ENCODE data around the gene MRM2.

The MRM2 gene

GRCh38 chr7:2192831-2193534 lies 49.0 kb downstream of the MRM2 start:
- H3K9me3 ChIP-seq = no peaks in the 10 kb centered on the region
- H3K27me3 ChIP-seq = no peaks in the 10 kb centered on the region
- no peak overlapping the region for H3K4me3 ChIP-seq (ENCODE audit: low read depth in 1 of 2, low read length in 1 of 2)
- TF ChIP-seq CTCF (IDR thresholded peaks at IDR 0.05) = no peak
- no peak overlapping the region for H3K27ac ChIP-seq
- no peaks in the 10 kb centered on the region for H3K4me1 ChIP-seq (ENCODE audit: control insufficient read depth in 1 of 2, insufficient read depth in 1 of 2, low read depth in 1 of 2, low read length in 1 of 2)
- peaks cover 18% of the 10 kb centered on the region for H3K36me3 ChIP-seq

DNA sequence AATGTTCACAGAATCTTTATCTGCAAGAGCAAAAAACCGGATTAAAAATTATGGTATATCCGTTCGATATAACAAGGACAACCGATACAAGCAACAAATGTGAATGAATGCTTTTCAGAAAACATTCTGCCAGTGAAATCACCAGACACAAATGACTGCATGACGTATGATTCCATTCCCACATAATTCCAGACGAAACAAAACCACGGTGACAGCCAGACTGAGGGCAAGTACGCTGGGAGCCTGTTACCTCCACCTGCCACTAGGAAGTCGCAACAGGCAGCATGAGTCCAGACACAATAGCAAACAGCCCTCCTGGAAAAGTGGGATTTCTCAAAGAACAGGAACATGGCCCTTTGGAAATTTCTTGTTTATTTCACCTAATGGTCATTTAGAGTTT lies 51.0 kb downstream of the MRM2 start:
- H3K27me3 ChIP-seq = no peaks in the 10 kb centered on the region
- peaks cover 7% of the 10 kb centered on the region for H3K36me3 ChIP-seq
- no peak for TF ChIP-seq CTCF (IDR thresholded peaks at IDR 0.05)
- H3K4me1 ChIP-seq (ENCODE audit: control insufficient read depth in 1 of 2, insufficient read depth in 1 of 2, low read depth in 1 of 2, low read length in 1 of 2) = no peaks in the 10 kb centered on the region
- H3K9me3 ChIP-seq = no peaks in the 10 kb centered on the region
- no peak overlapping the region for H3K27ac ChIP-seq
- no peak overlapping the region for H3K4me3 ChIP-seq (ENCODE audit: low read depth in 1 of 2, low read length in 1 of 2)

DNA sequence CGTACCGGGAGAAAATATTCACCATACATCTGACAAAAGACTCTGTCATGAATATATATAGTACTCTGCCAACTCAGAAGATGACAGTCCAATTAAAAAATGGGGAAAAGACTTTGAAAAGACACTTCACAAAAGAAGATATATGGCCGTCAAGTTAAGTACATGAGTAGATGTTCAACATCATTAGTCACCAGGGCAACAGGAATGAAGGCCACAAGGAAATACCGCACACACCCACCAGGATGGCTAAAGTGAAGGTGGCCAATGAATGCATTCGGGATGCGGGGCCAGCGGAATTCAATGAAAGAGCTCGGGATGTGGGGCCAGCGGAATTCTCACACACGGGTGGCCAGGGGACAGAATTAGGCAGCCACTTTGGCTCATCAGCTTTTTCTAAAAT lies 51.5 kb downstream of the MRM2 start:
- Histone ChIP-seq H3K27me3 (no peaks in the 10 kb centered on the region), H3K4me1 (ENCODE audit: control insufficient read depth in 1 of 2, insufficient read depth in 1 of 2, low read depth in 1 of 2, low read length in 1 of 2) (no peaks in the 10 kb centered on the region), H3K4me3 (ENCODE audit: low read depth in 1 of 2, low read length in 1 of 2) (no peak overlapping the region), H3K9me3 (no peaks in the 10 kb centered on the region), H3K36me3 (peaks cover 2% of the 10 kb centered on the region), H3K27ac (no peak overlapping the region)
- TF ChIP-seq CTCF (IDR thresholded peaks at IDR 0.05) = no peak

DNA sequence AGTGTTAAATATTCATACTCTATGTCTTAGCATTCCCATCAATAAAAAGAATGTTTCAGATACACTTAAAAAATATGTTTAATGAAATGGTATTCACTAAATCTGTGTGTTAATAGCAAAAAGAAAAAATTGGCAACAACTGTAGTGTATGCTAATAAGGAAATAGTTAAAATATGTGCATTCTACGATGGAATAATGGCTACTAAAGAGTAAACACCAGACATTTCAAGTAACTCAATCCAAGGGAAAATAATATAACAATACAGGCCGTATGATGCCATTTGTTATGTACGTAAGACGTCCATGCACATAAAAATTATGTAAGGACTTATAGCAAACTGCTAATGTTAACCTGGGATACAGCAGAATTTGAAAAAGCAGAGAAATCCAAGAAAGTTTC lies 55.8 kb downstream of the MRM2 start:
- Histone ChIP-seq H3K27ac (no peak overlapping the region), H3K27me3 (no peaks in the 10 kb centered on the region), H3K9me3 (no peaks in the 10 kb centered on the region), H3K36me3 (peaks cover 4% of the 10 kb centered on the region), H3K4me1 (ENCODE audit: control insufficient read depth in 1 of 2, insufficient read depth in 1 of 2, low read depth in 1 of 2, low read length in 1 of 2) (no peaks in the 10 kb centered on the region), H3K4me3 (ENCODE audit: low read depth in 1 of 2, low read length in 1 of 2) (no peak overlapping the region)
- no peak for TF ChIP-seq CTCF (IDR thresholded peaks at IDR 0.05)

- Histone ChIP-seq H3K36me3 (peaks cover 4% of the 10 kb centered on the region), H3K27ac (no peak overlapping the region), H3K27me3 (no peaks in the 10 kb centered on the region), H3K4me3 (ENCODE audit: low read depth in 1 of 2, low read length in 1 of 2) (no peak overlapping the region), H3K9me3 (no peaks in the 10 kb centered on the region), H3K4me1 (ENCODE audit: control insufficient read depth in 1 of 2, insufficient read depth in 1 of 2, low read depth in 1 of 2, low read length in 1 of 2) (no peaks in the 10 kb centered on the region)
- TF ChIP-seq CTCF (IDR thresholded peaks at IDR 0.05) = no peak
These were observed 56.3 kb downstream of the MRM2 start for GRCh38 chr7:2185715-2186114.
